Frontal cortex (tissue), 4 donors: ENCODE measurements around the gene KCNMB2. TPM values are rescaled to one million over a fixed set of nuclear protein-coding genes. Genes with fewer than 3 reads are reported as not detected.

ENCODE experiments used
- DNase-seq, 2 donors: peaks; one replicate each; pipeline ENCODE4 v3.0.0; 2012; ENCODE audit warnings: low spot score in 2 of 2
- FAIRE-seq: peaks from 2 replicates; lab custom pipeline; 2012; peaks lifted over from hg19 to GRCh38; lab: Jason Lieb, UNC
- total RNA-seq: library from RNA; depleted of rRNA; stranded (reverse); fragments of >200 nt; gene quantifications from one replicate; pipeline ENCODE4 v1.2.3, GENCODE V29; 2014
- donor health status: control.
- donor health status: control.
- donor health status: control.

The KCNMB2 gene
- total RNA-seq, 1 donor from 2014 or later: 15.1 TPM

DNA sequence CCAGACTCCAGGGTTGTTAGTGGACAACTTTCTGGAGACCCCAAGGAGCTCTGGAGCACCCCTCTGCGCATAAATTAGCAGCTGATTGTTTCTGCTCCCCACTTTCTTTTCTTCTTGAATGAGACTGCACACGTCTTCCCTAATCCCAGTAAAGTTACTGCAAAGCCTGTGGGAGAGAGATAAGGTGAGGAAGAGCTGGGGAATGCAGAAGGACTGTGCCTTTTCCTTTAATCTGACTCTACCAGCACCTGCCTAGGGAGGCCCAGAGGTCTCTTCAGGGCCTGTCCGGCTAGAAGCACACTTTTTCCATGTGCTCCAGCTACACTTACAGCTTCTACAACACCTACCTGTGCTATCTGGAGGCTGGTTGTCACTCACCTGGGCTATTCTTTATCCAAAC, 143.8 kb downstream of the KCNMB2 start:
- FAIRE-seq (no peak), DNase-seq (no peak)

DNA sequence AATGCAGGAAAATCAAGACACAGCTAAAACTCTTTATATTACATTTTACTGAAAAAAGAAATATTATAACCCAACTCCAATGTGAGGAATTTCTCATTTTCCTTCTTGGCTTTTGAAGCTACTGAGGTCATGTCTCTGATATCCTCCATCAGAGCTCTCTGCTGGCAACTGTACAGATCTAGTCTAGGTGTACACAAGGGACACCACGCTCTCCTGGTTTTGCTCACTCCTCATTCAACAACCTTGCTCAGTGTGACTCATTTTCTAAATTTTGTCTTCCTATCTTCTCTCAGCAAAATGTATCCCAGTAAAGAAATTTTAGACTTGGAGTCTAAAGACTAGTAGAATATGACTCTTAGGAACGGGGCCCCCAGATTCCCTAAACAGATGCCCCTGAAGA, 144.3 kb downstream of the KCNMB2 start:
- FAIRE-seq (no peak), DNase-seq (no peak)

DNA sequence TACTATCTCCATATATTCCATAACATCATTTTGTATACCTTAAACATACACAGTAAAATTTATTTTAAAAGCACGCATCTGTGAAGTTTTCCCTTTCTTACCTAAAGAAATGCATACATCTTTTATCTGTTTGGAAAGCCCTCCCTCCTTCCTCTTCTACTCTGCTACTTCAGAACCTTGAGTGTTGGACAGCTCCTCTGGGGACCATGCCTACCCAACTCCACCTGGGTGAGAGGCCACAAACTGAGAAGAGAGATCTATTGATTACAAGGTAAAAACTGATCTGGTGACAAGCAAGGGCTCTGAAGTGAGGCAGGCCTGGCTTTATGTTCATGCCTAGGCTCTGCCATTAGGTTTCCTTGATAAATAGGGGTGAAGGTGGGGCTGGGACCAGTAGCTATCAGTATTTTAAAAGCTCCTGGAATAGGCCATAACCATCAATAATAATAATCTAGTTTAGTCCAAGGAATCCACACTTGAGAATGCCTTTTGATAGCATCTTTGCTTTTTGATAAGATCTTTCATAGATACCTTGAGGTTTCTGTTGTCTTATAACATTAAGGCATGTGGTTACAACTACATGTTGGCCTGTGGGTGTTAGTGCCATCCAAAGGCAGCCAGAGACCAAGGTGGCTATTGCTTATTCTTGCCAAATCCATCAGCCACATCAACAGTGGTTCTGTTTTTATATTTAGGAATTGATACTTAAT, 148.8 kb downstream of the KCNMB2 start:
- FAIRE-seq (no peak), DNase-seq (no peak)

DNA sequence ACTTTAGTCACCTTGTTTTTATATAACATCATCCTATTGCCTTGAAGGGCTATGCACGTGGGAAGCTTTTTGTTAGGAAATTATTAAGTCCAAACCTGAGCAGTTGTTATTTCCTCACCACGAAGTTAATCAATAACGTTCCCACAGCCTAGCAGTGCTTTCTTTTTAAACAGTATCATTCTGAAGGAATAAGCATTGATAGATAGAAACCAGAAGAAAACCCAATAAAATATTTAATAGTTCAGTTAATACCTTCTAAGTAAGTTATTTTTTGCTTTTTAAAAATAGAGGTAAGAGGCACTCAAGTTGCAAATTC, 149.3 kb downstream of the KCNMB2 start:
- DNase-seq: no peak

DNA sequence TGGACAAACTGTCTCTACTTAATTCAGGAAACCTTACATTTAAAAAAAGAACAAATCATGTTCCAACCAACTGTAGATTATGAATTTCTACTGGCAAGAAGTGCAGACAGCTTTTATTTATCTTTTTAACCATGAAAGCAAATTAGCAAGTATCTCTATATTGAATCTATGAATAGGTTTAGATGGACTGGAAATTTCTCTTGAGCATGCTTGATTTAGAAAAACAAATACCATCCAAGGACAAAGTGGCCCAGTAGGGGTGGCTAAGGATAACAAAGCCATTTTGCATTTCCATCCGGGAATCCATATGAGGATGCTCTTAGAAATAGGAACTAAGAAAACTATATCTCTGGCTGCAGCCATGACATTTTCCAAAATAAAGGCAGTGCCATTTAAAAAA, 150.6 kb downstream of the KCNMB2 start:
- DNase-seq: no peak
- no peak for FAIRE-seq

More for the DNA sequence above, 149.3 kb downstream of the KCNMB2 start:
- FAIRE-seq: no peak

DNA sequence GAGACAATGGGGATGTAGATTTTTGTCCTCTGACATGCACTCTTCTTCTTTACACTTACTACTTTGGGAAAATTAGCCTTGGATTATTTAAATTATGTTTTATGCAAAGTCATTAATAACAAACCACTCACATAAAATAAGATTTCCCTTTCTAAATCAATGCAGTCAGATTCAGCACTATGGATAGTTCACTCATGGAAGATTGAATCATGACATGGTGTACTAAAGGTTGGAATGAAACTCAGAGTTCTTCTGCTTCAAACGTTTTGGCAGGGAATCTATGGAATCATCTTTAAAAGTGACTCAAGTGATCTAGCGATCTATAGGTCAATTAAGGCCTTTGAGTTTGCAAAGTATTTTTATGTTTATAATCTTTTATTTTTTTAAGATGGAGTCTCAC, 154.3 kb downstream of the KCNMB2 start:
- FAIRE-seq (no peak), DNase-seq (no peak)

DNA sequence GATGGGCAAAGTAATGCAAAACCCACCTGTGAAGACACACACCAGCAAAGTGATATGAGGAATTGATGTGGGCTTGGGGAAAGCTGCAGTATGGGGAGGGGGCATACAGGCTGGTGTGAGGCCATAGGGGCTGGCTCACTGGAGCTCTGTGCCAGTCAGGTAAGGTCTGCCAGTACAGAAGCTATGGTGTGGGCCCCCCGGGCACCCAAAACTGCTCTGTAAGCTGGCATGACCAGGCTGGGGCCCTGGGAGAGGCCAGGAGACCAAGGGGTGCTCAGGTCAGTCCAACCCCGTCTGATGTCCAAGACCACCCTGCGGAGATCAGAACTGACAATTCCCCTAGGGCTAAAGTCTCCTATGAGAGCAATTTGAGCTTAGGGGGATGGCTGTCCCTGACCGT, 163.1 kb downstream of the KCNMB2 start:
- DNase-seq (no peak), FAIRE-seq (no peak)

DNA sequence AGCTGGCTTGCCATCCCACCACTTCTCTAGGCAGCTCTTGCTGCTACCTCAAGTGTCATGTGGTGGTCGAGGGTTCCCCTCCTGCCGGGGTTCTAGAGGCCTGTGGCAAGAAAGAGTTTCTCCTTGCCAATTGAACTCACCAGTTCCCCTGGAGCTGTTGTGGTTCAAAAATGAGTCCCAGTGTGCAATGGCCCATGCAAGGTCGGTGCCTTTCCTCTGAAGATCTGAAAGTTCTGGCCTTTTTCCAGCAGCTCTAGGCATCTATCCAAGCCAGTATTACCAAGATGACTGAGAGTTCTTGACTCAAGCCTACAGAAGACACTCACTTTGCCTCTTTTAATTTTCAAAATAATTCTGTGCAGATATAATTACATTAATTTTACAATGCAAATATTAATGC, 163.6 kb downstream of the KCNMB2 start:
- FAIRE-seq (no peak), DNase-seq (no peak)

DNA sequence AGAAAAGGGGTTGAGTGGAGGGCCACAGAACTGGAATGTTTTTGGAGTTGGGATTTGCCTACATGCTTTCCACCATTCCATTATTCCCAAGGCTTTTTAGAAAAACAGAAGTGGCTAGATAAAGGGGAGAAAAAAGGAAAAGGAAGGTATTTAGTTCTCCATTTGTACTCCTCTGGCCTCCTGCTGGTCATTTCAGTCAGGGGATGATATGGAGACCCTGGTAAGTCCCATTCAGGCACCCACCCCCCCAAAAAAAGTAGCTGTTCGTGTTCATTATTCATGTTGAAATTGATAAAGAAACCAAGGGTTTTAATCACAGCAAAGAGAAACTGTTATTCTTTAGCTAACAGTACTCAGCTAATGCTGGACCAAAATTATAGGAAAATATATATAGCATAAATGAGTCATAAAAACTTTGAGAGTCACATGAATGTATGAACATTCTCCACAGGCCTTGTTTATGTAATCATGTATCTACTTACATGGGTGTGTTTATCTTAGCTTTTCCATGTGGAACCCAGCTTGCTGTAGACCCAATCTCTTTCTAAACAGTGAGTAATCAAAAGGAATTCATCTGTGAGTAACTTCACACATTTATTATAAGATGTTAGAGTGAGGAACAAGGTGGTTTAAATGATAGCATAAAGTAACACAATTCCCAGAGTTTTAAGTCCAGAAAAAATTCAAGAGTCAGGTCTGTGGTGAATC, 167.2 kb downstream of the KCNMB2 start:
- FAIRE-seq (no peak), DNase-seq (no peak)

DNA sequence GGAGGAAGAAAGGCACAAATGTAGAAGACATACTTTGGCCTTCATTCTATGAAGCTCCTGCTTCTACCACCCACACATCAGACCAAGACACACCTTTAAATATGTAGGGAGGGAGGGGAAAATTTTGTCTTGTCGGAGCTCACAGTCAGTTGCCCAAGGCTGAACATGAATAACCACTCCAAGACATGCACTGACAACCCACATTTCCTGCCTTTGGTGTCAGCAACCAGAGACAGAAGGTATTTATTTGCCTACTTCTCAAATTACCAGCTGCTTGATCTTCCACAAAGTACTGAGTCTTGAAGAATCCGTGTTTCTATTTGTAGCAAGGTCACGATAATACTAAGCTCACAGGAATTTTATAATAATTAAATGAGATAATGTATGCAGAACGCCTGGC, 169.7 kb downstream of the KCNMB2 start:
- DNase-seq (no peak), FAIRE-seq (no peak)

DNA sequence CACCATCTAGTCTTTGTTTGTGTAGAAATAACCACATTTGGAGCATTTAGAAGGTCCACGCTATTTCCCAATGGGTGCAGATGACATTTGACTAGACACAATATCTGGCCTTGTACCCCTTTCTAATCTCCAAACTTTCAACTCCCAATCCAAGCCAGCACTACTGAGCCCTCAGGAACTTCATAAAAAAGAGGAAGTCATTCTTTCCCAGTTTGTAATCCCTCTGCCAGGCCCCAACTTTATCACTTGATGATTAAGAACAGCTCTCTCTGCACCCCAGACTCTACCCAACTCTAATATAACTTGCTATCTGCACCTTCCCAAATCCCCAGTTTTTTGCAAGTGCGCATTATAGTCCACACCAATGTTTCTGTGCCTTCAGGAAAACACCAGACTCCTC, 170.2 kb downstream of the KCNMB2 start:
- FAIRE-seq: no peak

DNA sequence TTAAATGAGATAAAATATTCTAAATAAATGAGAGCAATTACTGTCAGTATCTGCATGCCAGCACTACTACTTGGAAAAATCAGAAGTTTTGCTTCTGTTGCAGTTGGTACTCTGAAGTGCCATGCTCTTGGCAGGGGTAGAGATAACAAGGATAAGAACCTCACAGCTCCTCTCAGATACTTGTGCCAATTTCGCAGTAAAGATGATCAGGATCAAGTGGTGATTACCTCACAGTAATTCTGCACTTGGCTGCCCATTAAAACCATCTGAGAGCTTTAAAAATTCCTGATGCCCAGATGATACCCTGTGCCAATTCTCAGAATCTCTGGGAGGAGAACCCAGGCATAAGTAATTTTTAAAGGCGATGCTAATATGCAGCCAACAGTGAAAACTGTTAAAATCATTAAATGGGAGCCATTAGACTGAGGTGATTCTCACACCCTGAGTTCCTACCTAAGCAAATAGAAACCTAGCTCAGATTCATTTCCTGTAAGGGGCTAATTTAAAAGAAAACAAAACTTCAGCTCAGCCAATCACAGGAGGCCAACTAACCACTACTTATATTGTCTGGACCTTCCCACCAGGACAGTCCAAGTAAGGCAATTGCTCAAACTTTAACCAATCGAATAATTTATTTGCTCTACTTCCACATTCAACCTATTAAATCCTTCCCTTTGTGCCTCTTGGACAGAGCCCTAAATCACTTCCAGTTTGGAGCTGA, 171.2 kb downstream of the KCNMB2 start:
- FAIRE-seq: no peak
- no peak for DNase-seq

More for the DNA sequence above, 170.2 kb downstream of the KCNMB2 start:
- DNase-seq: no peak

DNA sequence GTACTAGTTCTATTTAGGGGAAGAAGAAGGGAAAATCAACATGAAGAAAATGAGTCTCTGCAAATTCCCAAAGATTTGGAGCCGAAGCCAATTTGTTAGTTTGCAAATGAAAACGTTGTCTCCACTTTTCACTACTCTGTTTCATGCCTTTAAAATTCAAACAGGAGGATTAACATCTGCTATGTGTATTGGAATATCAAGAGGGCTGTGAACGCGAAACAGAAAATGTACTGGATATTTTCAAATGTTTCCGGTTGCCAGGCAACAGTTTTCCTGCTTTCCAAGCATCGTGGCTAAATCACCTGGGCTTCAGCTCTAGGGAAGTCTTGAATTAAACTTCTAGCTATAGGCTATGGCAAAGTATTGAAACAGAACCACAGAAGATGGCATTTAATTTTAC, 172.8 kb downstream of the KCNMB2 start:
- FAIRE-seq: no peak

DNA sequence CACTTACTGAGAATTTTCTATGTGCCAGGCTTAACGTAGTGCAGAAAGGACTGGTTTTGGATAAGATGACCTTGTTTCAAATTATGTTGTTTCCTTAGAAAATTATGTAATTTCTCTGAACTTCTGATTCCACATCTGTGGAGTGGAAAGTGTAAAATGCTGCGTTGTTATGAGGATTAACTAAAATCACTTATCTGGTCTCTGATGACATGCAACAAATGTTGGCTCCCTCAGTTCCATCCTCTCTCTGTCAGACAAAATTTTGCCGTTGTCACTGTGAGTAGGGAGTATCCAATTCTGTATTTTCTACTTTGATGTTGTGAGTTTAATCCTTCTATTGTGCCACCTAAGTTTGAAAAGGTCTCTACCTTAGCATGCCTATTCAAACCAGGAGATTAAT, 175.5 kb downstream of the KCNMB2 start:
- DNase-seq: no peak
- no peak for FAIRE-seq

More for the DNA sequence above, 172.8 kb downstream of the KCNMB2 start:
- no peak for DNase-seq

DNA sequence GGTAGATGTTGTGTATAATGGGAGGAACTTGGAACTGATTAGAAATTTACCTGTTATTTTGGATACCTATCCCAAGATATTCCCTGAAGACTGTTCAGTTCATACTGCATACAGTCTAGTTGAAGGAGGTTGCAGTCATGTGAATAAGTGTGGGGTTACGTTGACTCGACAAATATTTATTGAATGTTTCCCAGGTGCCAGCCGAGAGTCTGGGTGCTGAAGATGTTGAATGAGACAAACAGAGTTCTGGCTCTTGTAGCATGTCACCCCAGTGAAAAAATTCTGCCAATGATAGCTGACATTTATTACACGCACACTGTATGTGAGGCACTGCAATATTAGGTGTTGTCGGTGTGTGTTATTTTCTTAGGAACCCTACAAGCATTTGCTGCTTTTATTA, 176.0 kb downstream of the KCNMB2 start:
- no peak for DNase-seq
- FAIRE-seq: no peak

DNA sequence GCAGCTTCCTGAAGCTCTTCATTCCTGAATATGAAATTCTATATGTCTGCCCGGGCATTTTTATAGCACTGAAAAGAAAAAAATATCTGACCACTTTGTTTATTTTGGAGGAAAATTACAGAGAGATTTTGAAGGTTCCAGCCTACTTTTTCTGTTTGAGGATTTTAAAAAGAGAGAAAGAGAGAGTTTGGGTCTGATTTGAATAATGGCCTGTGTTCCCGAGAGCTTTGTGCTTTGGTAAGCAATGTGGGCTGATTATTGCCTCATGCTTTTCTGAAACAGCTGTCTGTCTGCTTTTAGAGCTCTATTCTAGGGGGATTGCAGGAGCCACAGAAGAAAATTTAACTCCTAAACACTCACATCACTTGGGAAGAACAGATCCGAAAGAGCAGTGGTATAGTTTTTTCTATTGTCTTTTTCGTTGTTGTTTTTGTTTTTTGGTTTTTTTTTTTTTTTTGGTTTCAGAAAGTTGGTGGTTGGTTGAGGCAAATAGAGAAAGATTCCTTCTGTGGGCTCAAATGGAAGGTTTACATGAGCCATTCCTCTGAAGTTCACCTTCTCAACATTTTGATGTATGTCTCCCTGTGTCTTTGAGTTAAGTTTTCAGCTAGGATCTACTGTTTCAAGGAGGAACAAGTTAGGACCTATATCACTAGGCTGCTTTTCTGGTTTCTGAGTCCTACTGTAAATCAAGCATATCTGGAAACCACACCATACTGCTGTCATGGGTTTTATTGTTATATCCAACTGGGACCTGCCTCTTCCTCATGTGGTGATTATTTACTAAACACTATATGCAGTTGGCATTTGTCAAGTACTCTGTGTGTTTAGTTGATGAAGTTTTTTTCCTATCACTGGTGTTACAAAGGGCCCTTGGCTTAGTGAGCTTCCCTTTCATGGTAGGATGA, 178.9 kb downstream of the KCNMB2 start:
- DNase-seq: no peak
- no peak for FAIRE-seq

DNA sequence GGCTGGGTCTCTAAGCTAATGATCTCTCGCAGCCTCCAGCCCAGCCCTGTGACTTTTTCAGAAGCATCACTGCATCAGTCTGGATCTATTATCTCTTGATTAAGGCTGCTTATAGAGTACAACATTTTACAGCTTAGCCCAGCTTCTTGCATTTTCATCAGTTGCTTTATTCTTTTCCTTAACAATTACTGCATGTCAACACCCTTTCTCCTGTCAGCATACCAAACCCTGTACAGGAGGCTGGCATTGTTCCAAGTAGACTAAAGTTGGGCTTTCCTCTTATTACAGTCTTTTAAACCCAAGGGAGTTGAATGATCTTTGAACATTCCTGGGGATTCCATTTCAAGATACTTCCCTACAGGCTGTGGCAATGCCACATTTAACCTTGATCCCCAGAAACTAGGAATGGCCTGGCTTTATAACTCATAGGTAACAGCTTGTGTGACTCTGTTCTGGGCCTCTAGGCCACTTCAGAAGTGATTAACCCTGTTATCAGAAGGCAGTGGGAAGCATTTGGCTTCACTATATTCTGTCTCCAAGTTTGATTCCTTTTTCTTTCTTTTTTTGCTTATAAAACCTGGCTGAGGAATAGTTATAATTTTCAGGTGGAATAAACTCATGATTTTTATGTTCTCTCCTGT, 182.9 kb downstream of the KCNMB2 start:
- no peak for DNase-seq
- FAIRE-seq: no peak

DNA sequence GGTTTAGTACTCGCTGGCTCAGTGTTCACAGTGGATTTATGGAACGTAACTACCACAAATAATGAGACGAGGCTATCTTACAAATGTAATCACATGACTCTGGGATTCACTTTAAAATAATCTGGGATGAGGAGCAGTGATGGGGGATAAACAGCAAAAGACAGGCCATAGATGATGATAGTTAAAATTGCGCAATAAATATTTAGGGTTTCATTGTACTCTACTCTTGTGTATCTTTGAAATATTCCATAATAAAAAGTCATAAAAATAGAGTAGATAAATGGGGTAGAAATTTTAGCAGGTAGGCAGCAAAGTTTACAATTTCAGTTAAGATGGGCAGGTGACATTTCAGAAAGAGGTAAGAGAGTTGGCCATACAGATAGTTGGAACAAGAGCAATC, 196.6 kb downstream of the KCNMB2 start:
- FAIRE-seq: no peak

DNA sequence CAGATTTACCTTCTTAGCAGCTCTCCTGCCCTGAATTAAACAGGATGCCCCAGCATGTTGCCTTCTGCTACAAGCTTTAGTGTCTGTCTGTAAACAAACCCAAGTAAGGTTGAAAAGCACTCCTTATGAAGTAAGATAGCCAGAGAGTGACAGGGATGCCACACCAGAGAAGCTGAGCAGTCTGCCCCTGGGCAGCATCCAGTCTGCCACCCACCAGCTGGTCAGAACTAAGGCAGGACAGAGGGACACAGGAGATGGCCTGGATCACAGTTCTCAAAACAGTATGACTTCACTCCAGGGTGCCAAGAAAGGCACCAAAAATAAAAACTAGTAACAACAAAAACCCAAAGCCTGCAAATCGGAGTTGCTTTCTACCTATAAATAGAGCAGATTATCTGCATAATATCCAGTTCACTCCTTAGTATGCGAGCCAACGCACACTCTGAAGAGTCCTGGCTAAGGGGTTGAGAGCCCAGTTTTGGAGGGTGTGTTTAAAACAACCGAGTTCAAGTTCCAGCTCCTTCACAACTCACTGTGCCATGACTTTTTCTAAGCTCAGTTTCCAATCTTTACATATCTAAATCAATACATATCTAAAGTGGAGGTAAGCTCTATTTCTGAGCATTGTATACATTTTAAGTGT, 198.9 kb downstream of the KCNMB2 start:
- no peak for FAIRE-seq
- DNase-seq: no peak

More for the DNA sequence above, 196.6 kb downstream of the KCNMB2 start:
- DNase-seq: no peak
